B cell (primary cell): ENCODE measurements around the gene DYNC2H1. TPM values are rescaled to one million over a fixed set of nuclear protein-coding genes. Genes with fewer than 3 reads are reported as not detected.

ENCODE experiments used
- ATAC-seq: fragments of 200-7000 bp; cut with Tn5 transposase; one replicate; pipeline ENCODE4 v1.10.0; 2021; ENCODE audit warnings: low read depth, mild to moderate bottlenecking, moderate number of reproducible peaks, moderate library complexity
- CTCF ChIA-PET: fragments of 350-600 bp; sonication (Branson Sonifier 250); formaldehyde crosslinking; loops from one replicate; lab custom pipeline; 2021; ENCODE audit warnings: antibody characterized with exemption, inconsistent platforms; lab: Charles Lee
- POLR2A ChIA-PET: fragments of 350-600 bp; sonication (Branson Sonifier 250); formaldehyde crosslinking; loops from one replicate; lab custom pipeline; 2021; ENCODE audit warnings: antibody characterized with exemption; lab: Charles Lee
- DNase-seq: peaks from one replicate; pipeline ENCODE4 v3.0.0; 2013
- H2AFZ ChIP-seq: 2 replicates; pipeline ENCODE4 v1.6.1; 2012; ENCODE audit warnings: mild to moderate bottlenecking, low read depth, low read length; ENCODE audit not compliant: insufficient read depth, poor library complexity, severe bottlenecking
- H3K27ac ChIP-seq, 2 donors: 1 replicate in 1 of 2; 2 replicates in 1 of 2; pipeline ENCODE4 v1.5.1; 2012 to 2013; ENCODE audit warnings: low read length in 2 of 2, mild to moderate bottlenecking in 2 of 2, moderate library complexity in 1 of 2
- H3K27me3 ChIP-seq, 4 experiments: fragments of 200-600 bp in 1 of 4; sonication (generic) in 1 of 4; replicated peaks in 1 of 4; 1 replicate in 2 of 4; 2 replicates in 2 of 4; pipeline versions ENCODE4 v1.6.1 to v1.7.0; 2013 to 2016; ENCODE audit warnings: low read length in 3 of 4, mild to moderate bottlenecking in 2 of 4, mixed read lengths in 1 of 4, moderate library complexity in 1 of 4; ENCODE audit not compliant: insufficient read depth in 4 of 4, control insufficient read depth in 3 of 4; ENCODE audit errors: control extremely low read depth in 1 of 4
- H3K36me3 ChIP-seq, 2 experiments: replicated peaks in 1 of 2; 1 replicate in 1 of 2; 2 replicates in 1 of 2; pipeline versions ENCODE4 v1.6.1 to v1.7.1; 2013; ENCODE audit warnings: low read length in 1 of 2; ENCODE audit not compliant: insufficient read depth in 2 of 2, control insufficient read depth in 1 of 2; ENCODE audit errors: control extremely low read depth in 1 of 2, extremely low read depth in 1 of 2
- H3K4me1 ChIP-seq, 2 donors: fragments of 200-600 bp in 1 of 2; sonication (generic) in 1 of 2; 1 replicate in 1 of 2; 2 replicates in 1 of 2; pipeline versions ENCODE4 v1.5.1 to v1.6.1; 2013 to 2017; ENCODE audit warnings: low read length in 2 of 2; ENCODE audit not compliant: control insufficient read depth in 2 of 2, insufficient read depth in 2 of 2
- H3K4me2 ChIP-seq: replicated peaks from 2 replicates; pipeline ENCODE3; 2012; ENCODE audit warnings: mild to moderate bottlenecking, low read depth, low read length; ENCODE audit not compliant: poor library complexity, severe bottlenecking
- H3K4me3 ChIP-seq, 5 experiments: fragments of 200-600 bp in 1 of 5; sonication (generic) in 1 of 5; 1 replicate in 3 of 5; 2 replicates in 2 of 5; pipeline versions ENCODE4 v1.5.1 to v1.7.0; 2011 to 2016; ENCODE audit warnings: low read length in 4 of 5, mild to moderate bottlenecking in 4 of 5, low read depth in 2 of 5, control low read depth in 1 of 5, moderate library complexity in 1 of 5; ENCODE audit not compliant: insufficient read depth in 1 of 5; ENCODE audit errors: control extremely low read depth in 1 of 5, extremely low read depth in 1 of 5
- H3K79me2 ChIP-seq: fragments of 200-600 bp; sonication (generic); one replicate; pipeline ENCODE4 v1.6.0; 2016; ENCODE audit warnings: low read length; ENCODE audit not compliant: control insufficient read depth, insufficient read depth
- H3K9ac ChIP-seq: fragments of 200-600 bp; sonication (generic); 2 replicates; pipeline ENCODE4 v1.6.1; 2017; ENCODE audit warnings: mild to moderate bottlenecking, low read length, moderate library complexity
- H3K9me3 ChIP-seq, 3 donors: one replicate each; pipeline versions ENCODE4 v1.6.1 to v1.7.1; 2013; ENCODE audit warnings: low read length in 2 of 3; ENCODE audit not compliant: control insufficient read depth in 2 of 3, insufficient read depth in 1 of 3; ENCODE audit errors: control extremely low read depth in 1 of 3
- H4K20me1 ChIP-seq: 2 replicates; pipeline ENCODE4 v1.6.0; 2012; ENCODE audit warnings: mild to moderate bottlenecking, low read length; ENCODE audit not compliant: insufficient read depth, control insufficient read depth, poor library complexity, severe bottlenecking
- H3K27ac Mint-ChIP-seq: one replicate; pipeline ENCODE4 v1.8.0; 2021; ENCODE audit warnings: mixed read lengths
- H3K27me3 Mint-ChIP-seq: one replicate; pipeline ENCODE4 v1.8.0; 2021; ENCODE audit warnings: mixed read lengths
- H3K4me1 Mint-ChIP-seq: one replicate; pipeline ENCODE4 v1.8.0; 2021; ENCODE audit warnings: mixed read lengths
- H3K4me3 Mint-ChIP-seq: one replicate; pipeline ENCODE4 v1.8.0; 2021; ENCODE audit warnings: mixed read lengths
- H3K9me3 Mint-ChIP-seq: one replicate; pipeline ENCODE4 v1.8.0; 2022; ENCODE audit warnings: mixed read lengths; ENCODE audit not compliant: insufficient read depth
- CTCF ChIP-seq: fragments of 200-600 bp; IDR thresholded peaks from one replicate; pipeline ENCODE4 v1.8.0; 2022; ENCODE audit warnings: antibody characterized with exemption, mild to moderate bottlenecking
- EZH2 ChIP-seq: IDR thresholded peaks from 2 replicates; pipeline ENCODE4 v1.6.1; 2012; ENCODE audit warnings: borderline replicate concordance, low read depth, mild to moderate bottlenecking, moderate library complexity, low read length; ENCODE audit not compliant: insufficient read depth, poor library complexity, severe bottlenecking
- WGBS: methylation state at CpG from one replicate; pipeline ENCODE4 v1.1.5; 2013; ENCODE audit warnings: missing lambda C conversion rate; ENCODE audit not compliant: insufficient coverage; 5-methylcytosine and 5-hydroxymethylcytosine counted together
- intact Hi-C: fragments of 100-400 bp; cut with micrococcal nuclease; formaldehyde crosslinking; loops from one replicate; pipeline ENCODE4 v1.10.0; 2022
- polyA plus RNA-seq: library from polyadenylated mRNA; depleted of rRNA; stranded (reverse); fragments of >200 nt; gene quantifications from 2 replicates; pipeline ENCODE4 v1.2.3, GENCODE V29; 2012
- total RNA-seq, 2 donors: library from RNA; stranded (reverse); fragments of 120-200 nt in 1 of 2; gene quantifications; 1 replicate in 1 of 2; 2 replicates in 1 of 2; pipeline versions ENCODE4 v1.2.3 to v1.2.4, GENCODE V29; 2013 to 2022

DYNC2H1 gene
- total and polyA plus RNA-seq, 2 donors (not counting 1 experiment from before 2014, with no cell fraction given): 0.92 to 7.8 TPM

- ChIA-PET CTCF (no interaction called here), POLR2A (no interaction called here)
- no peaks in the 10 kb centered on the region for H3K27me3 Mint-ChIP-seq
- Histone ChIP-seq H3K36me3 (no peaks in the 10 kb centered on the region), H3K27ac (no peak overlapping the region), H3K4me3 (no peak overlapping the region), H3K79me2 (no peaks in the 10 kb centered on the region), H3K9me3 (peaks cover 0 to 36% (median 24%) of the 10 kb centered on the region in 3 donors), H3K9ac (no peak overlapping the region), H3K4me2 (no peak overlapping the region), H2AFZ (no peak overlapping the region), H3K27me3 (no peaks in the 10 kb centered on the region), H4K20me1 (no peaks in the 10 kb centered on the region), H3K4me1 (no peaks in the 10 kb centered on the region)
- TF ChIP-seq CTCF (no peak), EZH2 (no peak)
- peaks cover 23% of the 10 kb centered on the region for H3K9me3 Mint-ChIP-seq
- H3K4me3 Mint-ChIP-seq: no peak overlapping the region
- intact Hi-C loops: no loop called here
- ATAC-seq: no peak
- 94% methylated on average over 3 of the region's 5 CpGs for WGBS
- no peak for DNase-seq
- H3K4me1 Mint-ChIP-seq: no peaks in the 10 kb centered on the region
- H3K27ac Mint-ChIP-seq: no peak overlapping the region
These were observed 186.5 kb downstream of the DYNC2H1 start for GRCh38 chr11:103295704-103296103.

GRCh38 chr11:103297900-103298299 lies 188.7 kb downstream of the DYNC2H1 start:
- no peak overlapping the region for H3K9ac ChIP-seq
- H3K27me3 Mint-ChIP-seq: no peaks in the 10 kb centered on the region
- no peak overlapping the region for H3K4me2 ChIP-seq
- H3K27ac ChIP-seq: no peak overlapping the region
- no peak for ATAC-seq
- H3K36me3 ChIP-seq: no peaks in the 10 kb centered on the region
- no peaks in the 10 kb centered on the region for H3K4me1 ChIP-seq
- no peak overlapping the region for H3K27ac Mint-ChIP-seq
- H3K79me2 ChIP-seq: no peaks in the 10 kb centered on the region
- no peaks in the 10 kb centered on the region for H4K20me1 ChIP-seq
- no peak for TF ChIP-seq CTCF
- TF ChIP-seq EZH2: no peak
- H3K9me3 ChIP-seq: peaks cover 0 to 26% (median 20%) of the 10 kb centered on the region in 3 donors
- no CpG with 5 or more reads among the region's 3 CpGs for WGBS
- H3K27me3 ChIP-seq: no peaks in the 10 kb centered on the region
- no peaks in the 10 kb centered on the region for H3K4me1 Mint-ChIP-seq
- ChIA-PET CTCF (no interaction called here), POLR2A (no interaction called here)
- H3K9me3 Mint-ChIP-seq: peaks cover 22% of the 10 kb centered on the region
- no peak overlapping the region for H3K4me3 Mint-ChIP-seq
- intact Hi-C loops: no loop called here
- no peak for DNase-seq
- no peak overlapping the region for H3K4me3 ChIP-seq
- no peak overlapping the region for H2AFZ ChIP-seq
